ENCODE data around the gene LY6G5B.

DNA sequence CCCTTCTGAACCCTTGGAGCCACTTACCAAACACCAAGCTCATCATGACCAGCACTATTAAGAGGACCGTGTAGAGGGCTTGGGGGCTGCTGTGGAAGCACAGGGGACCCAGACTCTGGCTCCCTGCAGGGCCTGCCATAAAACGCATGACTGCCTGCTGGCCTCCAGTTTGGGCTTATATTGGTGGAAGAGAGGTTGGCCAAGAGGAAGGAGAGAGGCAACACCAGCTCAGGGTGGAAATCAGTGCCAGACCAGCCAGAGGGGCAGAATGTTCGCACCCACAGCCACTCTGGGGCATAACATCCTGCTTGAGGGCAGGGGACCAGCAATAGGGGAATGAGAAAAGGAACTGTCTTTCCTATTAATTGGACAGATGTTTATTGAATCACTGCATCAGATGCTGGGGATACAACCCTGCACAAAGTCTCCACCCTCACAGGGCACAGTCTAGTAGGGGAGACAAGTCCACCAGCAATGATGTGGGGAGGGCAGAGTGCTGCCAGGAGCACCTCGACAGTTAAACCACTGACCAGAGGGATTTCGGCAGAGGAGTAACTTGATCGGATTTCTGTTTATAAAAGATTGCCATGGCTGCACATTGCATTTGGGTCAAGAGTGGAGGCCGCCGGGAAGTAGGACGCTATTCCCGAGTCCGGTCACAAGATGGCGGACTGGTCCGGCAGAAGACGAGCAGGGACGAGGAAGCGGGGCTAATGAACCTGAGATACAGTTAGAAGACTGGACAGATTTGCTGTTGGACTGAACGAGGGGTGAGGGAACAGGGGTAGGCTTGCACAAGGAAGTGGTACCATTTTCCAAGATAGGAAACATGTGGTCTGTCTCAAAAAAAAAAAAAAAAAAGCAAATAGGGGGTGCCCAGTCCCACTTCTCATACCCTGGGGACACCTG lies 10.7 kb downstream of the LY6G5B start, which contains the start of gene LY6G5C:
- peak; percentile 88 for TF ChIP-seq POLR2AphosphoS5 (IDR thresholded peaks at IDR 0.05)
- no peak for TF ChIP-seq POLR2A (IDR thresholded peaks at IDR 0.05)
